GM12801 (cell line): ENCODE data around the gene BTAF1.

Experiments used
- TF ChIP-seq, protein P1 (sequence below): IDR thresholded peaks from one replicate; pipeline ENCODE4 v1.5.1; 2011; ENCODE audit warnings: control low read depth; ENCODE audit not compliant: insufficient read length; ENCODE audit errors: extremely low read depth

The BTAF1 gene

DNA sequence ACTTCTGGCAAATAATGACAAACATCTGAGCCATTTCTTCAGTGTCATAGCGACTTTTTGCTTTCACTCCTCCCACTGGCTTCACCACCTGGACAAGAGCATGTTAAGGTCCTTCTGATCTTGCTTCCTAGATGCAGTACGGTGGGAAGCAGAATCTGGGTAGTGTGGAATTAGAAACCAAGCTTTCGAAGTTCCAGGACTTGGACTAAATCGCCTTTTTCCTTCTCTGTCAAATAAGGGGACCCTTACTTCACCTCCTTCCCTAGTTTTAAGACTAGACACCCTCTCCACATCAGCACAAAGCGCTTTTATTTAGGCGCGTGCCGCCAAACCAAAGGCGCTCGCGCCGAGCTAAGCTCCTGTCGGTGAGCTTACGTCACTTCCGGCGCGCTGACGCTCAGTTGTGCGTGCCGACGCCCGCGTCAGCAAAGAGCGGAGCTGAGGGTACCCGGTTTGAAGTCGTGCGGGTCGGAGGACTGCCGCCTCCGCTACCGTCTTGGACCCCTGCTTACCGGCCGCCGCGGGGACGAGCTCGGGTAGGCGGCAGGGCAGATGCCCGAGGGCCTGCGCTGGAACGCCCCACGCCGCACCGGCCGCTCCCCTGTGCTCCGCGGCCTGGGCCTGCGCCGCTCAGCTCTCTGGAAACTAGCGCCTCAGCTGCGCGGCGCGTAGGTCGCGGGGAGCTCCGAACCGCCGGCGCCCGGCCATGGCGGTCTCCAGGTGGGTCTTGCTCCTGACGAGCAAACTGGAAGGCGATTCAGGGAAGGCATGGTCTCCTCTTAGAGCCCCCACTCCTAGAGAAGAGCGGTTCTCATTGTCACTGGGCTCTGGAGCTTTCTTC, at the start of gene BTAF1:
BTAF1 (plus strand) TSS at position 400 of the 841 bp plus-strand sequence; CDS start at position 707, 307 bp downstream.
- TF ChIP-seq, protein P1, sequence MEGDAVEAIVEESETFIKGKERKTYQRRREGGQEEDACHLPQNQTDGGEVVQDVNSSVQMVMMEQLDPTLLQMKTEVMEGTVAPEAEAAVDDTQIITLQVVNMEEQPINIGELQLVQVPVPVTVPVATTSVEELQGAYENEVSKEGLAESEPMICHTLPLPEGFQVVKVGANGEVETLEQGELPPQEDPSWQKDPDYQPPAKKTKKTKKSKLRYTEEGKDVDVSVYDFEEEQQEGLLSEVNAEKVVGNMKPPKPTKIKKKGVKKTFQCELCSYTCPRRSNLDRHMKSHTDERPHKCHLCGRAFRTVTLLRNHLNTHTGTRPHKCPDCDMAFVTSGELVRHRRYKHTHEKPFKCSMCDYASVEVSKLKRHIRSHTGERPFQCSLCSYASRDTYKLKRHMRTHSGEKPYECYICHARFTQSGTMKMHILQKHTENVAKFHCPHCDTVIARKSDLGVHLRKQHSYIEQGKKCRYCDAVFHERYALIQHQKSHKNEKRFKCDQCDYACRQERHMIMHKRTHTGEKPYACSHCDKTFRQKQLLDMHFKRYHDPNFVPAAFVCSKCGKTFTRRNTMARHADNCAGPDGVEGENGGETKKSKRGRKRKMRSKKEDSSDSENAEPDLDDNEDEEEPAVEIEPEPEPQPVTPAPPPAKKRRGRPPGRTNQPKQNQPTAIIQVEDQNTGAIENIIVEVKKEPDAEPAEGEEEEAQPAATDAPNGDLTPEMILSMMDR: no peak

DNA sequence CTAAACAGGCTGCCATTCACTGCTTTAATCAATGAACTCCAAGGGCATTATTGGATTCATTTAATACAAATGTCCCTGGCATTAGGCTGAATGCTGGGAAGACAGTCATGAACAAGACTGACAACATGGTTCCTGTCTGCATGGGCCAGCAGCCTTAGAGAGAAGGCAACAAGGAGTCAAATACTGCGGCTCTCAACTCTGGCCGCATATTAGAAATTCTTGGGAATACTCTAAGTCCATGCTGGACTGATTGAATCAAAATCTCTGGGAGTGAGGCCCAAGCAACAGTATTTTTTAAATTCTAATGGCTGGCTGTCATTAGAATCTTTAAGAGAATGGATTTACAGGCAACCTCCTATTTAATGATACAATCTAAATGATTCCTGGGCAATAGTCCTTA, 48.4 kb upstream of the BTAF1 start:
- TF ChIP-seq, protein P1: no peak

DNA sequence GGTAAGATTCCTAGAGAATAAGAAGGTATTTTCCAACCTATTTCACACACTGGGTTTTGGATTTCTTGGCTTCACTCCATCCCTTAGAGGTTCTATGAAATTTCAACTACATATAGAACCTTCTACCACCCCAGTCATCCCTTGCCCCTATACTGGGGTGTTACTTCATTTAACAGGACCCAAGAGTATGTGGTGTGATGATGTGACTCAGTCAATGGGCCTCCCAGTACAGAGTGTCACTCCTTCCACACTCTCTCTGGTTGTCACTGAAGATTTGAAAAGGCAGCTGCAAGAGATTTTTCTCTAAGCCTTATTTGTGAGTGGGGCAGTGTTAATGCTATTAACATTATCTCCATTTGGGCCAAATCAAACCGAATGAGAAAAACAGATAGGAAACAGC, 47.8 kb upstream of the BTAF1 start:
- TF ChIP-seq, protein P1: no peak

DNA sequence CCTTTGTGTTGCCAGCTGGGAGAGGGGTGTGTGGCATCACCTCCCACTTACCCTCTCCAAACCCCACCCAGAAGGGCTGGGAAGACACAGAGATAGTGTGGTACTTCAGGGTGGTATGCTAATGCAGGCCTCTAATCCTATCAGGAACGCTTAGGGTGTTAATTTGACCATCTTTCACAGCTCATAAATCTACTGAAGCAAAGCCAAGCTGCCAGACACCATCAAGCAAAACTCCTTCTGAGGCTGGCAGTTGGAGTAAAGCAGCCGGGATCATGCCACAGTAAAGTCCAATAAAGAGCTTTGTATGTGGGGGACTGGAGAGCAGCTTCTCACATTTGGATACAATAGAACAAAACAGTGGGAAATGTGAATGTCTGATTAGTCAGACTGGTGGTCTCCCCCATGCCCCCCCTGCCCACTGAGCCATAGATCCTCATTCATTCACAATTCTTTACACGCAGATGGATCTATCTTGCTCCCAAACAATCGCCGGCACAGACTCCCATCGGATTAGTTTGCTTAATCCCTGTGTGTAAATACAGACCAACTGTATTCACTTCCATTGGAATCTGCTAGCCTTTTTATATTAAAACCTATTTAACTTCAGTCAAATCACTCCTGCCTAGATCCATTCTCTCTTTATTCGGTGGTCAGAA, 43.9 kb upstream of the BTAF1 start:
- TF ChIP-seq, protein P1: no peak

DNA sequence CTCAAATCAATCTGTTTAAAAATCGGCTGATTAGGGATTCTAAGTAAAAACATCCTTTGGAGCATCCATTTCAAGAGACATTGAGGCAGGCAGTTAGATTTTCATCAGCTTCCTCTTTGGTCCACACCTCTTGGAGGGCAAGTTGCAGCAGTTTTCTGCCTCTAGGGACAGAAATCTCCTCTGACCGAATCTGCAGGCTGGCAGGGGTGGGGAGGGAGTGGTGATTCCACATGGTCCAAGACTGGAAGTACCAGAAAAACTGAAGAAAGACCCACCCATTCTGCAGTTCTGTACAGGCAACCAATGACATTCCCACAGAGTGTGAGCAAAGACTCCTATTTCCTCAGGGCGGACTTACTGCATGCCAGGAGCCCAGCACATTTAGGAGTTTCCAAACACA, 43.3 kb upstream of the BTAF1 start:
- TF ChIP-seq, protein P1: no peak

DNA sequence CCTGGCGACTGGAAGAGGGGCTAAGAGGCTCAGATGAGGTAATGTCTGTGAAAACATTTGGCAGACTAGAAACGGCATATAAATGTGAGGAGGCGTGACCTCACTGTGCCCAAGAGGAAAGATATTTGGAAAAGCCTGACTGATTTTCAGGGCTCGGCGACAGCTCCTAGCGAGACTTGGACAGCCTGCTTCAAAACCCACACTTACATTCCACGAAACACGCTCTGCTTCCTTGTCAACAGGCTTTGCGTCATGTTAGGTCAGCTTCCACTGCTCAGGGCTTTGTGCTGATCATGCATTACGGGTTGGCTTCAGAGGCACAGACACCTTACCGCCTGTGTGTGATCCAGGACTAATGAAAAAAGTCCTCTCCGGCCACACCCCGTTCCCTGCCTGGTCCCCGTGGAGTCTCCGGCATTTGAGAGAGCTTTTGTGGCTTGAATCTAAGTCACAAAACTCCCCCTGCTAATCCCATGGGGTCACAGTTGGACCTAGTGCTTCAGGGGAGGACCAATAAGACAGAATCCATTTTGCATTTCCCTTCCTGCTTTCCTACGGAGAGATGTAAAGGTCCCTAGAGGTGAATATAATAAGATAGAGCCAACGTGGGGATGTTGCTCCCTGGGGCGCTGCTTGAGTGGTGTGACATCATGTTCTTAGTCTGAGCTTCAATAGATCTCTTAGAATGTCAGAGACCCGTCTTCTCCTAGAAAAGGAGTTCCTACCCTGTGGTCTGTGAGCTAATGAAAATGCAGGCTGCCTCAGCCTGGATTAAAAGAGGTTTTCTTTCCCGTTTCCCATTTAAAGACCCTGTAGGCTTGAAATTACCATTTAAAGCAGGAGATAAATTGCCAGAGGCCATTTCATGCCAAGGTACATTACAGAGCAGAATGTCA, 39.8 kb upstream of the BTAF1 start:
- TF ChIP-seq, protein P1: no peak

DNA sequence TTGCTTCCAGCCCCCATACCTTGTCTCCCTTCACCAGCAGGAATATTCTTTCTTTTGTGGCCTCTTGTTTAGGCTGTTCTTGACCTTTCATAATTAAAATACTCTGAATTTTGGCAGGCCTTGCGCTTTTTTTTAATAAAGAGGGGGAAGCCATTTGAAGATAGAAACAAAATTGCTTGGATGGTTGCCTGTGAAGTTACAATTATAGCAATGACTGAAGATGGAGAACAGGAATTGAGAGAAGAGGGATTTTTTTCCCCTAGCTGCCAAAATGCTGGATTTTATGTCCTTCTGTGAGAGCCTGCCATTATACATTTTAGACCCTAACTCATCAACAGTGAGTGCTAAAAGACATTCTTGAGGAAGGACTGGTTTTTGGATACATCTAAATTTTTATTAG, 39.0 kb upstream of the BTAF1 start:
- TF ChIP-seq, protein P1: no peak
